GM21390 (cell line): ENCODE results near the gene MC1R.
"Not testable (repeated sequence)": the region's sequence is repeated elsewhere in the genome, so short reads cannot be mapped to it uniquely, and the experiment has no call there.

Experiments used
- ATAC-seq: cut with Tn5 transposase; IDR thresholded peaks from one replicate; pipeline ENCODE4 v1.9.1; 2021; ENCODE audit not compliant: unreplicated experiment

Gene MC1R

GRCh38 chr16:89913408-89914387, 5.0 kb upstream of the MC1R start:
- ATAC-seq: no peak

- not testable (repeated sequence) for ATAC-seq
These were observed 3.9 kb upstream of the MC1R start for GRCh38 chr16:89914642-89915285.

GRCh38 chr16:89915303-89916232, 3.1 kb upstream of the MC1R start:
- ATAC-seq: no peak

- ATAC-seq: peak; percentile 66
These were observed 749 bp upstream of the MC1R start for GRCh38 chr16:89917773-89918452.

- ATAC-seq: no peak
These were observed 1.1 kb downstream of the MC1R start for GRCh38 chr16:89919535-89920406.

GRCh38 chr16:89920723-89921122, 2.1 kb downstream of the MC1R start:
- ATAC-seq: no peak

GRCh38 chr16:89921131-89921701, 2.6 kb downstream of the MC1R start:
- ATAC-seq: no peak

- no peak for ATAC-seq
These were observed 3.2 kb downstream of the MC1R start for GRCh38 chr16:89921702-89922476.

GRCh38 chr16:89922477-89922883, 3.8 kb downstream of the MC1R start:
- ATAC-seq: no peak

- ATAC-seq: no peak
These were observed 4.4 kb downstream of the MC1R start, which contains the start of gene TUBB3 for GRCh38 chr16:89922884-89923639. Gene TUBB3, plus strand, starts transcription at chr16:89923342. Its CDS starts 60 bp downstream, at chr16:89923402.

GRCh38 chr16:89923640-89924296, 5.1 kb downstream of the MC1R start:
- ATAC-seq: no peak

GRCh38 chr16:89924297-89924924, 5.7 kb downstream of the MC1R start:
- no peak for ATAC-seq

GRCh38 chr16:89924925-89925307, 6.3 kb downstream of the MC1R start:
- ATAC-seq: no peak

- ATAC-seq: no peak
These were observed 7.0 kb downstream of the MC1R start for GRCh38 chr16:89925596-89926079.

- ATAC-seq: no peak
These were observed 12.7 kb downstream of the MC1R start for GRCh38 chr16:89931305-89931896.

GRCh38 chr16:89931964-89932363, 13.3 kb downstream of the MC1R start:
- ATAC-seq: no peak
